Hematopoietic multipotent progenitor cell treated with erythropoietin and hydrocortisone succinate and interleukin-3 and kit ligand, for 8 days (in vitro differentiated cells): ENCODE results near the gene GLB1L3.
"Not testable (repeated sequence)": the region's sequence is repeated elsewhere in the genome, so short reads cannot be mapped to it uniquely, and the experiment has no call there.

Source experiments
- DNase-seq: peaks from one replicate; pipeline ENCODE4 v3.0.0-alpha.2; 2015

GLB1L3 gene

DNA sequence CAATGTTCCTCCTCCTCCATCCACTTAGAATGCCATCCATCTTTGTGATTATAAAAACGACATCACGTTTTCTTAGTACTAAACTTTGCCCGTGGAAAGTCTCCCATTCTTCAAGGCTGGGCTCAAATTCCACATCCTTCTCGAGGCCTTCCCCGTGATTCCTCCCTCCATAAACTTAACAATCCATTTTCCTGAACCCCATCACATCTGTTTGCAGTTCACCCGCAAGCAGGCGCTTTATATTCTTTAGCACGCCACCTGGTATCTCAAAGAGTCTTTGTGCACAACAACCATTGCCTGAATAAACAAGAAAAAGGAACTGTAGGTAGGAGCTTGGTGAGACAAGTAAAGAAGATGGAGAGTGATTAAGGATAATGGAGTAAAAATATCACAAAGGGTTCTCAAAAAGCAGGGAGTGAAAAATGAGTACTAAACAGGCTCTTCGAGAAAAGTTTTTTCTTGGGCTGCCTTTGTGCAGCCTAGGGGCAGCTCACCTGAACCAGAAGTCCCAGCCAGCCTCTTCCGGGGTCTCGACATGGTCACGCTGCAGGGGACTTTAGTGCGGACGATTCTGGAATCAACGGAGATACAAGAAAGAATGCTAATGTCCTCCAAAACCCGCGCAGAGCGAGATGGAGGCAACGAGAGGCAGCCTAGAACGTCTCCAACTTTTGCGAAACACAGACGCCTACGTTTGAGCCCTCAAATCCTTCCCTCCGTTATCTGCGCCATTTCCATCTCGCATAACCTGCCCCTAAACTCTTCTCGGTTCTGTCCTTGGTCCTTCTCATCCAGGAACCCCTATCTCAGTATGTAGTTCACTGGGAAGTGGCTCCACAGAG, 23.6 kb upstream of the GLB1L3 start:
- DNase-seq = no peak

GRCh38 chr11:134253188-134253993, 22.8 kb upstream of the GLB1L3 start, which contains the start of the genes ACAD8 and THYN1:
Gene ACAD8, plus strand, starts transcription at chr11:134253568. Its CDS starts 33 bp downstream, at chr11:134253601.
Gene THYN1, minus strand, starts transcription at chr11:134253352. Its CDS starts 470 bp downstream, at chr11:134252882.
- DNase-seq = peak; percentile 96

- DNase-seq = no peak
Measured at GRCh38 chr11:134254433-134255183, 21.6 kb upstream of the GLB1L3 start.

DNA sequence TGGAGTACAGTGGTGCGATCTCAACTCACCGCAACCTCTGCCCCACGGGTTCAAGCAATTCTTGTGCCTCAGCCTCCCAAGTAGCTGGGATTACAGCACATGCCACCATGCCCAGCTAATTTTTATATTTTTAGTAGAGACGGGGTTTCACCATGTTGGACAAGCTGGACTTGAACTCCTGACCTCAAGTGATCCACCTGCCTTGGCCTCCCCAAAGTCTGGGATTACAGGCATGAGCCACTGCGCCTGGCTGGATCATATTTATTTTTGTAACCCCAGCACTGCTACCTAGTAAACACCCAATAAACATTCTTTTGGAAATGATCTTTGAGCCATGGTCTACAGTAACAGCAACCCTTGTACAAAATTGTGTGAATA, 21.0 kb upstream of the GLB1L3 start:
- not testable (repeated sequence) for DNase-seq

DNA sequence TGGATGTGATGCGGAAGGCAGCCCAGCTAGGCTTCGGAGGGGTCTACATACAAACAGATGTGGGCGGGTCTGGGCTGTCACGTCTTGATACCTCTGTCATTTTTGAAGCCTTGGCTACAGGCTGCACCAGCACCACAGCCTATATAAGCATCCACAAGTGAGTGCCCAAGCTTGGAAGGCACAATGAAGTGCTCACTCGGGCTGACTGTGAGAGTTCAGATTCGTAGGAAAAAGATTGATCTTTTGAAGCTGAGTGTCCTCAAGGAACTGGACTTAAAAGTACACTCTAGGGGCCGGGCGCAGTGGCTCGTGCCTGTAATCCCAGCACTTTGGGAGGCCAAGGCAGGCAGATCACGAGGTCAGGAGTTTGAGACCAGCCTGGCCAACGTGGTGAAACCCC, 19.1 kb upstream of the GLB1L3 start:
- DNase-seq = no peak

DNA sequence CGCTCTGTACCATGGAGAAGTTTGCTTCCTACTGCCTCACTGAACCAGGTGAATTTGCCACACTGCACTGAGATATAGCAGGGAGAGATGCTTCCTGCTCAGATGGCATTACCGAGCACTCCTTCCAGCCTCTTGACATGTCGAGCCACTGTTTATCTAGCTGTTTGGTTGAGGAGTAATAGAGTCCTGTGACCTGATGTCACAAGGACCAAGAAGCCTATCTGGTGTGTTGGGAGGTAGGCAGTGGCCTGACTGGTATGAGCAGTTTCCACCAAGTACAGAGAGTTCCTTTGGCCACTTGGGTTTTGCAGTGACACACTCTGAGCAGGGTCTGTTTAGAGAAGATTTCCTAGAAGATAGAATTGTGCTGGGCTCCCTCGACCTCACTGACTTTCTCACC, 17.6 kb upstream of the GLB1L3 start:
- no peak for DNase-seq

DNA sequence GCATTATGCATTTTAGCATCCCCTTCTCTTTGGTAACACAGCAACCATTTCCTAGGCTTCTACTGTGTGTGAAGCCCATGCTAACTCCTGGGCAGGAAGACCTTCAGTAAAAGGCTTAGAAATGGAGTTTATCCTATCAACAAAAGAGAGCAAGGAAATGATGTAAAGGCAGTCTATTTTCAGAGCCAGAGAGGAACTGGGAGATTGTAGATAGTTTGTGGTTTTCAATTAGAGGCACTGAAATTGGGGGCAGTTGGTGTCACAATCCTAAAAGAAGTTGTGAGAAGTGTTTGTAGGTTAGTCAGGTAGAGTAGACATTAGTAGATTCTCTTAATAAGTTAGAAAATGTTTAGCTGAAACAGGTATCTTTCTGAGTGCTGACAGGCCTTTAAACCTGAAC, 15.7 kb upstream of the GLB1L3 start:
- DNase-seq = no peak

GRCh38 chr11:134260983-134261382, 15.2 kb upstream of the GLB1L3 start:
- DNase-seq = no peak

DNA sequence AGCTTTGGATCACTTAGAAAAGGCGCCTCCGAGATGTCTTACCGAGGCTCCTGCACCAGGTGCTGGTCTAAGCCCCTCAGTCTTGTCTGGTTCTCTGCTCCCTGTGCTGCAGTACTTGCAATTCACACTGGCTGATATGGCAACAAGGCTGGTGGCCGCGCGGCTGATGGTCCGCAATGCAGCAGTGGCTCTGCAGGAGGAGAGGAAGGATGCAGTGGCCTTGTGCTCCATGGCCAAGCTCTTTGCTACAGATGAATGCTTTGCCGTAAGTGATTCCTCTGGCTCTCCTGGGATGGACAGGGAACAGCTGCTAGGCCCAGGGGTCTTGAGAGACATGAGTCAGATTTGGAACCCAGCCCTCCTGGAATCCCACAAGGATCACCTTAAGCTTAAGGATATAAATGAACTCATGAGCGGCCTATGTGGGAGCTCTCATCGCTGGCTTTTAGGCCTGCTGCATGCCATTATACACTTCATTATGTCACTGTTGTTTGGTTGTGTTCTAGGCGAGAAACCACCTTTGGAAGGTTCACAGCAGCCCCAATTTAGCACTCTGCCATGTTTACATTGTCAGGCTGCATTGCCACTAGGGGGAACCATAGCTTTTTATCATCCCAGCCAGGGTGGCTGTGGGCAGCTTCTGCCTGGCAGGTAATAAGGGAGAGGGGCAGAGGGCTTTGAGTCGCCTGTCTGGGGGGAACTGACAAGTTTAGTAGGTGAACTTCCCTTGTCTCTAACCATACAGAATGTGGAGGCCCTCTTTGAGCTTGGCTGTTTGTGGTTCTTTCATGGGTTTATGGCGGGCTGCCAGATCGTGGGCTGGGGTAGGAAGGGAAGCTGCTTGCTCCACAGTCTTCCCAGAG, 14.3 kb upstream of the GLB1L3 start:
- DNase-seq = peak; percentile 46

DNA sequence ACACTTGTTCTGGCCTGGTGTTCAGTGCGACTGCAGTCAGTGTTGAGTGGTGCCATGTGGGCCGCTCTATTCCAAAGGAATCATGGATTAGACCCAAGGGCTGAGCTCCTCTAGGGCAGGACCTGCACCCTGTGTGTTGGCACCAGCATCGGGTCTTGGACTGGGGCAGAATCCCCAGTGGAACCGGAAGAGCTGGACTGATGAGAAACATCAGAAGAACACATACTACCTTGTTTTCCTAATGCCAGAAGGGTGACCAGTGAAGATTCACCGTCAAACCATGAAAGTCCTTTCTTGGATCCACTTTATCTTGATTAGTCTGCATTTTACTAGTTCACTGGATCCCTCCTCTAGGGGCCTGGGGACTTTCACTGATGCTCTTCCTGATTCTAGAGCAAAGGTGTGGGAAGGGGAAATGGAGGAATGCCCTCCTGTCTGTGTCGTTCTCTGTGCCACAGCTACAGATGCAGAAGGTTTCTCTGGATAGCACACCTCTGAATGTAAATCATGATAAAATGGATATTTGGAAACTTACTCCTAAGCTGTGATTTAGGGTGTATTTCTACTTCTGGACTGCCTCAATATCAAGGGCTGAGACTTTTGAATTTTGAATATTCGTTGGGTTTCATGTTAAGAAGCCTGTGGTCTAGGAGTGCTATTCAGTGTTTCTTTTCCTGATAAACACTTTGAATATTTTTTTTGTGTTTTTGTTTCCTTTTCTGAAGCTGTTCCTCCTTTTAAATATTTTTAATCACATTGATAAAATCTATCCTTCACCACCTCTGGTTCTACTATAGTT, 11.0 kb upstream of the GLB1L3 start:
- no peak for DNase-seq

DNA sequence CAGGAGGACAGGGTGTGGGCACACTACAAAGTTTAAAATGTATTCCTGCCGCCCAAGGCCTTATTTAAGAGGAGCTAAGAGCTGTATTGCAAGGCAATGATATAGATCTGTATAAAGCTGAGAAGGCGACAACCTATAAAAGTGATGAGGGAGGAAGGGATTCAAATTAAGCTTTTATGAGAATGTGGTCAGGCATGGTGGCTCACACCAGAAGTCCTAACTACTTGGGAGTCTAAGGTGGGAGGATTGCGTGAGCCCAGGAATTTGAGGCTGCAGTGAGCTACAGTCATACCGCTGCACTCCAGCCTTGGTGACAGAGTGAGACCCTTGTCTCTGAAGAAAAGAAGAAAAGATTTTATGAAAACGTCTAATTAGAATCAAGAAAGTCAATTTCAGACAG, 9.7 kb upstream of the GLB1L3 start:
- no peak for DNase-seq

GRCh38 chr11:134266841-134267251, 9.3 kb upstream of the GLB1L3 start:
- no peak for DNase-seq

GRCh38 chr11:134267461-134267860, 8.7 kb upstream of the GLB1L3 start:
- no peak for DNase-seq

- DNase-seq = no peak
Measured at GRCh38 chr11:134267966-134268365, 8.2 kb upstream of the GLB1L3 start.

DNA sequence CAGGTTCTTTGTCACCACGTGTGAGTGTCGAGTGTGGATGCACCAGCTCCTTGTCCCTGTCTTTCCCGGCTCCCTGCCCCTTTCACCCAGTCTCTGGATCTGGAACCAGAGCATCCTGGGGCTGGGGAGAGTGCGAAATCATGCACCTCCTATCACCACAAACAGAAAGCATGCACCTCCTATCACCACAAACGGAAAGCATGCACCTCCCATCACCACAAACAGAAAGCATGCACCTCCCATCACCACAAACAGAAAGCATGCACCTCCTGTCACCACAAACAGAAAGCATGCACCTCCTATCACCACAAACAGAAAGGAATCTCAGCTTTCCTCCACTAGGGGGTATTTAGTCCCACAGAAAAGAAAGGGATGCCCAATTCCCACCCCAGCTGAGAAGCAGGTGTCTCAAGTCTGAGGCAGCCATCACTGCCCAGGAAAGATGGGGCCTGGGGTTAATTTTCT, 5.9 kb upstream of the GLB1L3 start:
- no peak for DNase-seq

- DNase-seq = no peak
Measured at GRCh38 chr11:134271978-134272377, 4.2 kb upstream of the GLB1L3 start.

- DNase-seq = no peak
Measured at GRCh38 chr11:134272381-134273316, 3.5 kb upstream of the GLB1L3 start.

- DNase-seq = no peak
Measured at GRCh38 chr11:134273317-134273712, 2.9 kb upstream of the GLB1L3 start.

DNA sequence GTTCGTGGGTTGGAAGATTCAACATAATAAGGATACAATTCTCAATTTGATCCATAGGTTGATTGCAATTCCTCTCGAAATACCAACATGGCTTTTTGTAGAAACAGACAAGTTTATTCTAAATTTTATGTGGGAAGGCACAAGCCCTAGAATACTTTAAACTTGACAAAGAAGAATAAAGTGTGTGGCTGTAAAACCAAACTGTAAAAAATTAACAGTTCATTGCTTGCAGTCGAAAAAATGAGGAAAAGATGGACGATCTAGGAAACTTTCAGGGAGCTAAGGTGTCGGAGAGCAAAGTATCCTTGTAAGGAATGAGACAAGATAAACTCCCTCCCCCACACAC, 1.0 kb upstream of the GLB1L3 start:
- DNase-seq = no peak
